ENCODE results near the gene SI. TPM values are rescaled to one million over a fixed set of nuclear protein-coding genes. Genes with fewer than 3 reads are reported as not detected.

Gene SI
- total and polyA plus RNA-seq, 2 donors (not counting 3 experiments of a cell fraction or from before 2014, with no cell fraction given), result not detected

GRCh38 chr3:165056510-165056909 lies 21.8 kb downstream of the SI start:
- FAIRE-seq, result no peak
- dilution Hi-C loops (cut with MboI; ENCODE audit: extremely low pct_ligation_motif_present, low sequenced_read_pairs), result no loop called here
- no peak overlapping the region for H3K4me2 ChIP-seq (ENCODE audit: insufficient read depth, low read length)

More at GRCh38 chr3:165056510-165056909, 21.8 kb downstream of the SI start:
- Histone ChIP-seq H3K4me3 (replicated peaks in 1 of 3; ENCODE audit: insufficient read depth in 1 of 3, low read depth in 1 of 3, low read length in 3 of 3) (no peak overlapping the region), H3K9me3 (replicated peaks; ENCODE audit: control insufficient read depth, insufficient read depth, low read length) (peaks cover 4% of the 10 kb centered on the region), H3K27me3 (ENCODE audit: control insufficient read depth in 2 of 2, insufficient read depth in 2 of 2, low read length in 2 of 2) (no peaks in the 10 kb centered on the region), H4K20me1 (replicated peaks; ENCODE audit: control insufficient read depth, extremely low read depth, insufficient read depth, low read length) (no peaks in the 10 kb centered on the region), H2AFZ (ENCODE audit: low read depth, low read length) (no peak overlapping the region), H3K27ac (ENCODE audit: insufficient read depth, low read depth, low read length) (no peak overlapping the region), H3K36me3 (ENCODE audit: control insufficient read depth in 2 of 2, extremely low read depth in 1 of 2, insufficient read depth in 2 of 2, low read length in 2 of 2) (no peaks in the 10 kb centered on the region), H3K4me1 (ENCODE audit: control insufficient read depth, extremely low read depth, insufficient read depth, low read length) (no peaks in the 10 kb centered on the region), H3K9ac (replicated peaks; ENCODE audit: extremely low read depth, insufficient read depth, low read length) (no peak overlapping the region), H3K9me1 (replicated peaks; ENCODE audit: control insufficient read depth, extremely low read depth, insufficient read depth, low read length) (no peaks in the 10 kb centered on the region), H3K79me2 (ENCODE audit: control insufficient read depth, insufficient read depth, low read length) (no peaks in the 10 kb centered on the region)
- intact Hi-C loops (cut with micrococcal nuclease), result no loop called here
- ChIA-PET POLR2A (no interaction called here), CTCF (no interaction called here)
- TF ChIP-seq MAX (IDR thresholded peaks at IDR 0.05; ENCODE audit: insufficient read depth, insufficient read length) (no peak), CTCF (IDR thresholded peaks at IDR 0.05; ENCODE audit: extremely low read depth in 1 of 2, insufficient read depth in 1 of 2, low read depth in 1 of 2, low read length in 2 of 2) (no peak), EZH2 (IDR thresholded peaks at IDR 0.05; ENCODE audit: borderline replicate concordance, low read depth, low read length, severe bottlenecking) (no peak), POLR2AphosphoS5 (IDR thresholded peaks at IDR 0.05; ENCODE audit: insufficient read depth, low read depth, low read length) (no peak), FOS (IDR thresholded peaks at IDR 0.05; ENCODE audit: borderline replicate concordance, insufficient read depth, low read length) (no peak), JUN (IDR thresholded peaks at IDR 0.05; ENCODE audit: borderline replicate concordance, insufficient read depth, insufficient read length, low read depth) (no peak), MYC (IDR thresholded peaks at IDR 0.05; ENCODE audit: low read depth, low read length) (no peak), GATA2 (IDR thresholded peaks at IDR 0.05; ENCODE audit: insufficient read depth, insufficient read length, low read depth, low read length) (no peak), POLR2A (IDR thresholded peaks at IDR 0.05; ENCODE audit: low read depth, low read length) (no peak)
- no peak for DNase-seq (ENCODE audit: low read depth, low spot score)
- BruUV-seq (replicated peaks), result no TSS peak
